GM19193 (cell line): Measurements from ENCODE around the gene SMYD1.

ENCODE experiments used
- POLR2A ChIP-seq: IDR thresholded peaks from 4 replicates; pipeline ENCODE4 v1.6.1; 2011; ENCODE audit not compliant: insufficient read depth, insufficient read length; ENCODE audit errors: extremely low read depth

Gene SMYD1

DNA sequence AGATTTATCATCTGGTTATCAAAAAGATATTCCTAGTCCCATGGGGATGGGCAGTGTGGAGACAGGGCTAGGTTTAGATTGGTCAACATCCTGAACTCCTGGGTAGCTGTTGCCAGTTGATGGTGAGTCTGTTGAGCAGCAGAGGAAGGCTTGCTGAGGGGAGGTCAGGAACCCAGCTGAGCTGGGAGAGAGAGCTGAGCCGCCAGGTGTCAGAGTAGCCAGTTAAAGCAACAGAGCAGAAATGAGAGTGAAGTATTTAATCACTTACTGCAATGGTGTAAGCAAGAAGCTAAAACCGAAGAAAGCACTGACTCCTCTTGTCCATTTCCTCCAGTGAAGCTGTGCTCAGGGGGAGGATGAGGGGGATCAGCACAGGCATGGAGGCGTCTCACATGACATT lies 29.6 kb downstream of the SMYD1 start:
- no peak for TF ChIP-seq POLR2A

DNA sequence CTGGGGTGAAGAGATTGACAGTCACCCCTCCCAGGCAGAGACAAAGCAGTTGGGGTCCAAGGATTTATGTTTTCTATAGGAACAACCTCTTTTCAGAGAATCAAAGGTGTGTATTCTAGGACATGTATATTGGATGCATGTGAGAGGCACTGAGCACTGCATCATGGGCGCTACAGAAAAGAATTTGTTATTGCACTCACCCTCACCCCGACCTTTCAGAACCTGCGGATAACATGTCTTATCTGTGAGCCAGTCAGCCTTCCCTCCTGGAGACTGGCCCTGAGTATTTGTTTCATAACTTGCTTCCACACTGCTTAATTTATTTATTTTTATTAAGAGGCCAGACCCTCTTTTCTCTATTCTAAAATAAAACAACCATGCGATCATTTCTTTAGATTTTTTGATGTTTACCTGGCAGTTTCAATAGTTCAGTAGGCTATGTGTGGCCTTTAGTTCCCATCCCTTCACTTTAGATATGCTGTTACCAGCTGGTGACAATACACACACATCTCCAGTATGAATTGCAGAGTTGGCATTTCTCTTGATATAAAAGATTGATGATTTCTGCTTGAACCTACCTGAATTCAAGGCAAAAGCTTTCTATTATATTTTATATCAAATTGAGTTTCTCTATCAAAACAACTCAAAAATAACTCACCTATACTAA lies 30.4 kb downstream of the SMYD1 start:
- TF ChIP-seq POLR2A: no peak

DNA sequence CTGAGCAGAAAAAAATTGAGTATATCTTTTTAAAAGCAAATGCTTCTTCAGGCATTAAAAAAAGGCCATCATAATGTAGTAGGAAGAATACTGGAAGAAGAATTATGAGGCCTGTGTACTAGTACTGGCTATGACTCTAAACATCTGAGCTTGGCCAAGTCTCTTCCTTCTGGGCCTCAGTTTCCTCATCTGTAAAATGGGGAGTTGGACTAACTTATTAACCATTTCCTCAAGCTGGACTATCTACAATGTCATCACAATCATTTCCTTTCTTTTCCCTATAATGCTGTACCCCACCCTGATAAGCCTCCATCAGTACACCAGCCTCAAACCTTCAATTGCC lies 30.9 kb downstream of the SMYD1 start:
- TF ChIP-seq POLR2A: no peak

DNA sequence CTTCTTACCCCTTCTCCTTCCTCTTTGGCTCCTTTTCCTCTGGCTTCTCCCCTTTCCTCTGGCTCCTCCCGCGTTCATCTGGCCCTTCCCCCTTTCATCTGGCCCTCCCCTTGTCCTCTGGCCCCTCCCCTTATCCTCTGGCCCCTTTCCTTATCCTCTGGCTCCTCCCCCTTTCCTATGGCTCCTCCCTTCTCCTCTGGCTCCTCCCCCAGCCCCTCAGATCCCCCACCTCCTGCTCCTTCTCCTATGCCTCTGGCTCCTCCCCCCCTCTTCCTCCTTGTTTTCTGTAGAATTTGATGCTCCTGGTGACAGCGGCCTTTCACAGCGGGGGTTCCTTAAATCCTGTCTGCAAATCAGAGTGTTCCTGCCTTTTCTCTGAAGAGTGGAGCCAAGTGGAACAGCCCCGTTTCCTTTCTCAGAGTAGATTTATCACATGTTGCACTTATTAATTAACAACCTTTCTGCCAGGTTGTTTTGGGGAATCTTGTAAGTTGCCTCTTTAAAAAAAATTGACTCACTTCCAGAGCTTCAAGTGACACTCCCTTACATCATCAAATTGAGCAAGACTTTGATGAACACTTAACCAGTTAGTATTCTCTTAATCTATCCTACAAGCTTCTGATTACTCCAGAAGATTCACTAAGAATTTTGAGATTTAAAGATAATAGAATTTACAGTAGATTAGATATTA lies 32.3 kb downstream of the SMYD1 start:
- TF ChIP-seq POLR2A: no peak

DNA sequence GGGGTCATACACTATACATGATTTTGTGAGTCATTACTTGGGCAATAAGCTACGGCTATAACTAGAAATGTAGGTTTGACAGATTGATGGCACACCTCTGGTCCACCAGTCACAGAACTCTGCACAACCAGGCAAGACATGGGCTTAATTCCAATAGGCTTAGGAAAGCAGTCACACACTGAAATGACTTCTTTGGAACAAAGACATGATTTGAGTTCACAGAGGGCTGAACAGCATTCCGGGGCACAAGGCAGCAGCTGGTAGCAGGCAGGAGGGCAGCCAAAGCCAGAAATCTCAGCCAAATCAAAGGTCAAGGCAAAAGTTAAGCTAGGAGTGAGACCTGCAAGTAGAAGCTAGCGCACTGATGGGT lies 32.8 kb downstream of the SMYD1 start:
- TF ChIP-seq POLR2A: no peak

DNA sequence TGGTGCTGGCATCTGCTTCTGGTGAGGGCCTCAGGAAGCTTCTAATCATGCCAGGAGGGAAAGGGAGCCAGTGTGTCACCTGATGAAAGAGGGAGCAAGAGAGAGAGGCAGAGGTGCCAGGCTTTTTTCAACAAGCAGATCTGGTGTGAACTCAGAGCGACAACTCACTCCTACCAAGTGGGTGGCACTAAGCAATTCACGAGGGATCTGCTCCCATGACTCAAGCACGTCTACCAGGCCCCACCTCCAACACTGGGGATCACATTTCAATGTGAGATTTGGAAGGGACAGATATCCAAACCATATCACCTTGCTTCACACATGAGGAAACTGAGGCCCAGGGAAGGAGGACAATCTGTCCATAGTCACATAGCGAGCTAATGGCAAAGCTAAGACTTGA lies 41.2 kb downstream of the SMYD1 start:
- TF ChIP-seq POLR2A: no peak

DNA sequence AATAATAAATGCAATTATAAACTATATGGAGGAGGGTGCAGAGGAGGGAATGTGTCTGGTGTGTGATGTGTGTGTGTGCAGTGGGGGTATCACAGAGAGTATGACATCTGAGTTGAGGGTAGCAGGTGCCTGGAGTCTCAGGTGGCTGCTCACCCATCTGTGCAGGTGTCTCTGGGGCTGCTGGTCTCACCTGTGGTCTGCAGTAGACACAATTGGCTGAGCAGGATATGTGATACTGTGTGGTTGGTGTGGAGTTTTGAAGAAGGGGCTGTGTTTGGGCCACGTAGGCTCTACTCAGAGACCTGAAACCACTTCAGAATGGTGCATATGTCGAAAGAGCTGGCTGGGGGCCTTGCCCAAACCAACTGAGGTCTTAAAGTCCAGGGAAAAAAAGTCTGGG lies 43.2 kb downstream of the SMYD1 start:
- no peak for TF ChIP-seq POLR2A

DNA sequence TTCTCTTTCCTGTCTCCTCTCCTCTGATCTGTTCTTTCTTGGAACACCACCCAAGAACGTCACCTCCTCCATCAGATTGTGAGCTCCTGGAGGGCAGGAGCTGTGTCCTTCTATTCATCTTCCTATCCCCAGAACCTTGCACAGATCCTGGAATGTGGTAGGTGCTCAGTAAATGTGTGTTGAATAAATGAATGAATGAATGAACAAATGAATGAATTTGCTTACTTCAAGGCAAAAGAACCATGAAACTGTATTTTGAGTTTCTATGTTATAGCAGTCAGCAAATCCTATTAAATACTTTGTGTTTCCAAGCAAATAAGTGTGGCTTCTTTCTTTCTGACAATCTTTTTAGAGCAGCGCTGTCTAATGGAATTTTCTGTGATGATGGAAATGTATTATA lies 45.4 kb downstream of the SMYD1 start:
- no peak for TF ChIP-seq POLR2A

DNA sequence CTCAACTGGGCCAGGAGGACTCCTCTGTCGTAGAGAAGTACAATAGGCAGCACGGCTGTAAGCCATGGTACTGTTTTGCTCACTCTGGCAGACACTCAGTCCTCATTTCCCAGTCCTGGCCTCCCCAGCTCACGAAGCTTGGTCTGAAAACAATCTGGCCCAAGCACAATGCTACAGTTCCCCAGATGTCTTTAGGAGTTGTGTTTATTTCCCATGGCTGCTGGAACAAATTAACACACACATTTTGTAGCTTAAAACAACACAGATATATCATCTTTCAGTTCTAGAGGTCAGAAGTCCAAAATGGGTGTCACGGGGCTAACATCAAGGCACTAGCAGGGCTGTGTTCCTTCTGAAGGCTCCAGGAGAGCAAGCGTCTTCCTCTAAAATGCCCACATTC lies 47.3 kb downstream of the SMYD1 start:
- no peak for TF ChIP-seq POLR2A

DNA sequence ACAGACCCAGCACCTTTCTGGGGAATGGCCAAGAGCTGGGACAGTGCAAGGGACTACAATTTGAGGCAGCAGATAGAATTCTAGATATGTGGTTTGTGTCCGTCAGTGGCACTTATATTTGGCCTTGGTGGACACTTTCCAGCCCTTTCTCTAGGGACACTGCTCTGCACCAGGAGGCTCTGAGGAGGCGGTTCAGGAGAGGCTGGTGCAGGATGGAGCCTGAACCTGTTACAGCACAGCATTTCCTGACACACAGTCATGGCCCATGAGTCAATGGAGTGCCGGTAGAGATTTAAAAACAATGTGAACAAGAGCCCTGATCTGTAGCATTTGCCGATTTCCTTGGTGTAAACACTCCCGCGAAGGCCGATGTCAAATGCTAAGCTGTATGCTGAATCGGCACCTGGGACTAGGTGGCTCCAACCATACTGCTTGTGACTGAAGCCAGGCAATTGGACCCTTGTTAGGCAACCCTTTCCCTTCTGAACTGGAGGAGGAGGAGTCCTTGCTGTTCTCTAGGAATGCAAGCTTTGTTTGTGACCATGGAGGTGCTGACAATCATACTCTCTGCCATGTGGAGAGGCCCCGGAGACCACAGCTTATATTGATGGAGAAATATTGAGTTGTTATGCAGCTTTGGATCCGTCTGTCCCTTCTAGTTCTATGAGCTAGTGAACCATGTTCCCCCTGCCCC lies 48.3 kb downstream of the SMYD1 start:
- no peak for TF ChIP-seq POLR2A

DNA sequence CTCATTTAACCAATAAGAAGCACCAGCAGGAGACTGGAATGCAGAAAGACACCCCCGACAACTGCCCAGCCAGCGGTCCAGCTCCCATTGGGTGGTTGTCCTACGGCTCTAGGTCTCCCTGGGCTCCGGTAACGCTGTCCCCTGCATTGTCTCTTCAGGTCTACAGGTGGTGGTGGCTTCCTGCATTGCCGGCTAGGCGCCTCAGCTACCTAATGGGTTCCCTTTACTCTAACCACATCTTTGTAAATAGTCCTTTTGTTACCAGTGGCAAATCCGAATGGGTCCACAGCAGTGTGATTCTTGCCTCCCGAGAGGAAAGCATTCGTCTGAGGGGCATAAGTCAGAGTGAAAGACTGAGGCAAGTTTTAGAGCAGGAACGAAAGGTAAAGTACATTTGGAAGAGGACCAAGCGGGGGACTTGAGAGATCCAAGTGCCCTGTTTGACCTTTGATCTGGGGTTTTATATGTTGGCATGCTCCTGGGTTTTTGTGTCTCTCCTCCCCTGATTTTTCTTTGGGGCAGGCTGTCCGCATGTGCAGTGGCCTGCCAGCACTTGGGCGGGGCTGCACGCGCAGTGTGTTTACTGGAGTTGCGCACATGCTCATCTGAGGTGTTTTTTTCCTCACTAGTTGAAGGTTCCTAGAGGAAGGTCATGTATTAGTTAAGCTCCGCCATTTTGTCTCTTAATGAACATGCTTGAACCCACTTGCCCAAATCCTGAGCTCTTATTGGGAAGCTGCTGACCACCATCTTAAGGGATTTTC lies 49.2 kb downstream of the SMYD1 start:
- no peak for TF ChIP-seq POLR2A

DNA sequence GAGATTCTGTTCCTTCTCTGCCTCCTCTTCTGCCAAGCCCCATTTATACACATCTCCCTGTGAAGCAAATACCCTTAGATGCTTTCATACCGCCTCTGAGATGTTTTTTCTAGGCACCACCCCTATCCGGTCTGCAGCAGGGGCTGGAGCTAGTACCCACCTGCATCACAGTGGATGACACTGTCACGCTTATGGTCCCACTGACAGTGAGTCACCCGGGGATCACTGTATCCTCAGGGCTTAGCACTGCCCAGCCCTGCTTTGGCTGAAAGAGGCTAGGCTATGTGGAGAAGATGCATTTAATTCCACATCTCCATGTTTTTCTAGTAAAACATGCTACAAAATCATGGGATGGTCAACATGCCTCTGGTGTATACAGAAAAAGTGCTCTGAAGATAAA lies 50.3 kb downstream of the SMYD1 start:
- no peak for TF ChIP-seq POLR2A

DNA sequence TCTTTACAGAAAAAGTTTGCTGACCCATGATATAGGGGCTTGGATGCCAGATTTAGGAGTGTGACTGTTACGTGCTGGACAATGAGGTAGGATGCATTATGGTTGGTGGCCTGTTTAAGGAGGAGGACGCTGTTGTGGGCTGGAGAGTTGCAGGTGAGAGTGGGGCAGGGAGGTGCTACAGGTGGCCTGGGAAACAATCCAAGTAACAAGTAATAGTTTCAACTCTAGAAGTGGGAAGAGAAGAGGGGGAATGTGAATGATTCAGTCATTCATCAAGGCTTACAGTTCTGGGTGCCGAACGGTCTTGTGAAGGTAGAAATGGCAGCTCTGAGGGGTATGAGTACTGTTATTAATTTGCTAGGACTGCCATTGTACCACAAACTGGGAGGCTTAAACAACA lies 54.1 kb downstream of the SMYD1 start:
- no peak for TF ChIP-seq POLR2A

DNA sequence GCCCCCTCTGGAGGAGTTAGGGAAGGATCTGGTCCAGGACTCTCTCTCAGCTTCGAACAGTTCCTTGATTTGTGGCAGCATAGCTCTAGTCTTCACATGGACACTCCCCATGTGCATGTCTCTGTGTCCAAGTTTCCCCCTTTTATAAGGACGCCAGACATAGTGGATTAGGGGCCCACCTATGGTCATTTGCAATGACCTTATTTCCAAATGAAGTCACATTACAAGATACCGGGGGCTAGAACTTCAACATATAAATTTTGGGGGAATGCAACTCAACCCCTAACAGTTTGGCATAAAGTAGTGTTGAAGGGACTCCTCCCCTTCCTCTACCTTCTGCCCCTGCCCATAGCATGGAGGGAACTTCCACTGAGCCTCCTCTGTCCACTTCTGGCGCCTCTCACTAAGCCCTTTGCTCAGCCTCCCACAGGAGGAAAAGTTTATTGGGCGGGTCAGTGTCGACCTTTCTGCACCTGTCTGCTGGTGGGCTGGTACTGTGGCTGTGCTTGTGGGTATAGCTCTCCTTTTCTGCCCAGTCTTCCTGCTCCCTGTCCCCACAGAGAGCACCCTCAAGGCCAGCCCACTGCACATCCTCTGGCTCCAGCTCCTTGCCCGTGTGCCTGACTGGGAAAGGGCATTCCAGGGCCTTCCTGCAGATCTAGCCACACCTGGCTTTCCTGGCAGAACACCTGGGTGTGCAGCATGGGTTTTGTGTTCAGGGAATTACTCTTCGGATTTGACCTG lies 54.7 kb downstream of the SMYD1 start:
- no peak for TF ChIP-seq POLR2A
